ENCODE data around the gene PDXK. TPM values are rescaled to one million over a fixed set of nuclear protein-coding genes. Genes with fewer than 3 reads are reported as not detected.
"Not testable (repeated sequence)": the region's sequence is repeated elsewhere in the genome, so short reads cannot be mapped to it uniquely, and the experiment has no call there.

Gene PDXK
- polyA plus RNA-seq, 3 donors from 2014 or later, result 47.1 to 55.2 (median 50.9) TPM

- Mint-ChIP-seq H3K36me3 (no peaks in the 10 kb centered on the region), H3K9me3 (no peaks in the 10 kb centered on the region), H3K4me3 (peak overlapping the region; percentile 72 to 87 (median 85)), H3K4me1 (peaks cover 16 to 19% of the 10 kb centered on the region in 2 donors), H3K27me3 (ENCODE audit: low read depth in 3 of 3) (peaks cover 2 to 3% (median 3%) of the 10 kb centered on the region in 3 donors), H3K27ac (peak overlapping the region in 4 of 6 donors; percentile 57 to 81 (median 70))
- DNase-seq, result peak; percentile 41 to 63 (median 62)
Observed at GRCh38 chr21:43703035-43703880, 15.7 kb upstream of the PDXK start.

GRCh38 chr21:43707462-43707861, 11.5 kb upstream of the PDXK start:
- no peaks in the 10 kb centered on the region for H3K36me3 Mint-ChIP-seq
- H3K4me1 Mint-ChIP-seq, result peaks cover 12% of the 10 kb centered on the region in 2 donors
- no peak for DNase-seq
- H3K9me3 Mint-ChIP-seq, result no peaks in the 10 kb centered on the region
- H3K27ac Mint-ChIP-seq, result no peak overlapping the region
- no peak overlapping the region for H3K4me3 Mint-ChIP-seq
- peaks cover 2 to 5% (median 4%) of the 10 kb centered on the region in 3 donors for H3K27me3 Mint-ChIP-seq (ENCODE audit: low read depth in 3 of 3)

- no peak overlapping the region for H3K4me3 Mint-ChIP-seq
- H3K27me3 Mint-ChIP-seq (ENCODE audit: low read depth in 3 of 3), result peaks cover 2% of the 10 kb centered on the region in 3 donors
- no peaks in the 10 kb centered on the region for H3K36me3 Mint-ChIP-seq
- DNase-seq, result no peak
- H3K4me1 Mint-ChIP-seq, result no peaks in the 10 kb centered on the region
- H3K27ac Mint-ChIP-seq, result no peak overlapping the region
- no peaks in the 10 kb centered on the region for H3K9me3 Mint-ChIP-seq
Observed at GRCh38 chr21:43708745-43709381, 10.1 kb upstream of the PDXK start.

GRCh38 chr21:43712268-43712942, 6.5 kb upstream of the PDXK start:
- Mint-ChIP-seq H3K9me3 (no peaks in the 10 kb centered on the region), H3K4me1 (no peaks in the 10 kb centered on the region), H3K27me3 (ENCODE audit: low read depth in 3 of 3) (peaks cover 3 to 5% (median 5%) of the 10 kb centered on the region in 3 donors), H3K27ac (no peak overlapping the region), H3K36me3 (no peaks in the 10 kb centered on the region), H3K4me3 (no peak overlapping the region)
- no peak for DNase-seq

GRCh38 chr21:43713123-43713522, 5.8 kb upstream of the PDXK start:
- not testable (repeated sequence) for H3K36me3 Mint-ChIP-seq; DNase-seq; H3K27me3 Mint-ChIP-seq (ENCODE audit: low read depth in 3 of 3); H3K9me3 Mint-ChIP-seq; H3K4me3 Mint-ChIP-seq; H3K4me1 Mint-ChIP-seq; H3K27ac Mint-ChIP-seq

DNA sequence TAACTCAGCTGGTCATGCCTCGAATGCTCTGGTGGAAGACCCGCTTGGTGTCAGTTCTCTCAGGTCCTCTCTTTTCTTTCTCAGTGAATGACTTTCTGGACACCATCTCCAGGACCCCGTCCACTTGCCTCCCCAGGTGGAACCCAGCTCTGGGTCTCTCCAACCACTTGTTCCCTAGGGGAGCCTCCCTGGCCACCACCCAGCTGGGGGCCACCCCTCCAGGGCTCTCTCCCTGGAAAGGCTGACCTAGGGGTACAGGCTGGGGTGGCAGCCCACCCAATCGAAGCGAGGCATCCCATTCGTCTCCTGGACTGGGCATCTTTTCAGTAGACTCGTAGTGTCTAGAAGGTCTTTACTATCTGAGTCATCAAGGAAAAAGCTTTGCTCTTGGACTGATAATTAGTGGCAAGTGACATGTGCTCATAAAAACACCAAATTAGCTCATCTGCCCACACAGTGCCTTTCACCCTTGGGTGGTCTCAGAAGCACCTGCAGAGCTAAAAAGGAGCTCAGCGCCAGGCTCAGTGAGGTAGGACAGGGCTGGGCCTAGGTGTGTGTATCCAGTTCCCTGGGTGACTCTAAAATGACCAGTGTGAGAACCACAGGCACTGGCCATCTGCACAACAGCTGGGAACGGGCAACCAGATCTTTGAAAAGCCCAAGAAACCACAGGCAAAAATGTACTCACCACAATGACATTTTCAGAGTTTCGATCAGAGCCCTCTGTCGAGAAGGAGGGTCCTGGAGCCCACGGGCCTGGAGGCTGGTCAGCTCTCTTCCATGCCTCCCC, 2.4 kb upstream of the PDXK start:
- no peak for DNase-seq
- Mint-ChIP-seq H3K27me3 (ENCODE audit: low read depth in 3 of 3) (peaks cover 4 to 14% (median 7%) of the 10 kb centered on the region in 3 donors), H3K9me3 (no peaks in the 10 kb centered on the region), H3K4me1 (peaks cover under 1 to 18% of the 10 kb centered on the region in 2 donors), H3K27ac (peak overlapping the region in 2 of 6 donors; percentile 18 to 71), H3K4me3 (peak overlapping the region in 2 of 5 donors; percentile 29 to 76), H3K36me3 (no peaks in the 10 kb centered on the region)

GRCh38 chr21:43717166-43717853, 1.6 kb upstream of the PDXK start:
- Mint-ChIP-seq H3K27ac (peak overlapping the region in 4 of 6 donors; percentile 62 to 71 (median 62)), H3K27me3 (ENCODE audit: low read depth in 3 of 3) (peaks cover 4 to 14% (median 7%) of the 10 kb centered on the region in 3 donors), H3K4me3 (peak overlapping the region; percentile 74 to 87 (median 81)), H3K4me1 (peaks cover 6 to 22% of the 10 kb centered on the region in 2 donors), H3K36me3 (no peaks in the 10 kb centered on the region), H3K9me3 (no peaks in the 10 kb centered on the region)
- DNase-seq, result no peak

DNA sequence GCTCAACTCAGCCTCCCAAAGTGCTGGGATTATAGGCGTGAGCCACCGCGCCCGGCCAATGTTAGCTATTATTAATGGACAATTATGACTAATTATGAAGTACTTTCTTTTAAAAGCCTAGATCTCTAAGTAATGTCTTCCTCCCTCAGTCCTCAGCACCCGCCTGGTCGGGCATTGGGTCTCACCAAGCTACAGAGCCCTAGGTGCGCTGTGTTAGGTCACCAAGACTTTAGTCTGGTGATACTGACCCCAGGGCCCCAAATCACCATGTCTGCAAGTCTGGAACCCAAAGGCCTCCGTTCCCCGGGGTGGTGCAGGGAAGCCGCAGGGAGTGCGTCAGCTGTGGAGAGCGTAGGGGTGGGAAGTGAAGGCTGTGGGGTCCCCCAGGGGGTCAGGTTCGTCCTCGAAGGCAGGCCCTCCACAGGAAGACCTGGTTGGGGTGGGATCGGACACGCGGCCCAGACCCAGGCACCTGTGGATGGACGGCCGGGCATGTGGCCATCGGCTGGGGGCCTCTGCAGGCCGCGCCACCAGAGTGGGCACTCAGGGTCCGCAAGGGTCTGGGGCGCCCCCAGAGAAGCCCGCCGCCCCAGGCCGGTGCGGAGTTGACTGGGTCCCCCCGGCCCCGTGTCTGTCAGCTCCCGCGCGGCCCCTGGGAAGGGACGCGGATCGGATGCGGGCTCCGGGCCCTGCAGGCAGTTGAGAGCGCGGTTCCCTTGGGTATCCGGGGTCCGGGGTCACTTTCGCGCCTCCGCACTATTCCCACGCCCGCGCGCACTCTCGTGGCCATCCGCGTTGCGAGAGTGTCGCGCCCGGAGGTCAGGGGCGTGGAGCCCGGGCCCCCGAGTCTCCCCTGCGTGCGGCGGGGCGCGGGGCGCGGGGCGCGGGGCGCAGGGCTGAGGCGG, 710 bp upstream of the PDXK start:
- Mint-ChIP-seq H3K9me3 (no peaks in the 10 kb centered on the region), H3K27ac (peak overlapping the region in 4 of 6 donors; percentile 26 to 86 (median 74)), H3K36me3 (no peaks in the 10 kb centered on the region), H3K4me3 (peak overlapping the region; percentile 74 to 88 (median 83)), H3K27me3 (ENCODE audit: low read depth in 3 of 3) (peaks cover 7 to 18% (median 7%) of the 10 kb centered on the region in 3 donors), H3K4me1 (peaks cover 6 to 22% of the 10 kb centered on the region in 2 donors)
- DNase-seq, result no peak

DNA sequence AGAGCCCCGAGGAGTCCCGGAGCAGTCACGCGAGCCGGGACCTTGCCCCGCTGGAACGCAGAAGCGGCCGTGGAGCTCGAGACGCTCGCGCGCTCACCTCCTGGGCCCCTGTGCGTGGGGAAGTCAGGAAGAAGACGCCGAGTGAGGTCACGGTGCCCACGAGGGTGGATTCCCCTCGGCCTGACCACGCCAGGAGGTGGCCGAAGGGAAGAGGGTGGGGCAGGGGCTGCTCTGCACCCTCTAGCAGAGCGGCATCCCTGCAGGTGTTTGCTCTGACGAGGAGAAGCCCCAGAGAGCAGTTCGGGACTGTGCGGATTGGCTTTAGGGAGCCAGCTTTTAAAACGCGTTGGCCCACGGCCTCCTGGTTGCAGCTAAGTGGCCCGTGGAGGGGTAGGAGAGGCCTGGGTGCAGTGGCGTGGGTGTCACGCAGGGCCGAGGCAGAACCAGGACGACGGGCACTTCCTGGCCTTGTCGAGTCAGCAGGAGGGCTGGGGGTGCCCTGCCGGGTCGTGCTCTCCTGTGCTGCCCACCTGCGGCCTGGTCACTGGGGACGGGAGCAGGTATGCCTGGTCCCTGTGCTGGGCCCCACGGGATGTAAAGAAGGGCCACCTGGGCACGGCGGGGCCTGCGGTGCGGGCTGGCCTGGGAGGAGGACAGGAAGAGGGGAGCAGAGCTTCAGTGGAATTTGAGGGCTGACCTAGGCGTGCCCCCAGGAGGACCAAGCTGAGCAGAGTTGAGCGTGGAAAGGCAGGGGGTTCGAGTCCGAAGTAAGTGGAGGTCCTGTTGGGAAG, 1.0 kb downstream of the PDXK start:
- H3K36me3 Mint-ChIP-seq, result no peaks in the 10 kb centered on the region
- H3K27me3 Mint-ChIP-seq (ENCODE audit: low read depth in 3 of 3), result peaks cover 7 to 18% (median 7%) of the 10 kb centered on the region in 3 donors
- no peaks in the 10 kb centered on the region for H3K9me3 Mint-ChIP-seq
- peak in 2 of 3 donors; percentile 37 to 43 for DNase-seq
- H3K4me3 Mint-ChIP-seq, result peak overlapping the region; percentile 76 to 88 (median 81)
- peaks cover 6 to 22% of the 10 kb centered on the region in 2 donors for H3K4me1 Mint-ChIP-seq
- peak overlapping the region in 5 of 6 donors; percentile 45 to 84 (median 61) for H3K27ac Mint-ChIP-seq

- peaks cover 5 to 19% (median 7%) of the 10 kb centered on the region in 3 donors for H3K27me3 Mint-ChIP-seq (ENCODE audit: low read depth in 3 of 3)
- peak overlapping the region; percentile 76 to 88 (median 81) for H3K4me3 Mint-ChIP-seq
- H3K27ac Mint-ChIP-seq, result peak overlapping the region in 3 of 6 donors; percentile 49 to 84 (median 73)
- H3K9me3 Mint-ChIP-seq, result no peaks in the 10 kb centered on the region
- H3K4me1 Mint-ChIP-seq, result peaks cover 7 to 25% of the 10 kb centered on the region in 2 donors
- no peak for DNase-seq
- no peaks in the 10 kb centered on the region for H3K36me3 Mint-ChIP-seq
Observed at GRCh38 chr21:43720539-43721166, 1.7 kb downstream of the PDXK start.

DNA sequence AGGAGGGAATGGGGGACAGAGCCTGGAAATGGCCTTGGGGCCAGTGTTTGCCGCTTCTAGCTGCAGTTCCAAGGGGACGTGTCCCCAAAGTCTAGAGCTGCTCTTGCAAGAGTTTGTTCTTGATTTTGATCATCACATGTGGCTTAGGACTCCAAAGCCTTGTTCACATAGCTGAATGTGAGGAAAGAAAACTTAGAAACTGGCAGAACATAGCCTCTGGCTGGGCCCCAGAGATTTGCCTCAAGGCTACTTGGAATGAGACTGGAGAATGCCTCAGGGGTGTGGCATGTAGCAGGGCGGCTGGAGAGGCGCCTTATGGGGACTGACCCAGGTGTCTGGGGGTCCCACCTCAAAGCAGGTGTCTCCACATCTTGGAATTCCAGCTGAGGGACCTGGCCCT, 2.3 kb downstream of the PDXK start:
- Mint-ChIP-seq H3K4me3 (peak overlapping the region; percentile 47 to 88 (median 81)), H3K36me3 (peaks cover 0 to 3% (median 0%) of the 10 kb centered on the region in 3 donors), H3K4me1 (peaks cover 12 to 28% of the 10 kb centered on the region in 2 donors), H3K27ac (peak overlapping the region in 2 of 6 donors; percentile 36 to 49), H3K27me3 (ENCODE audit: low read depth in 3 of 3) (peaks cover 7 to 21% (median 7%) of the 10 kb centered on the region in 3 donors), H3K9me3 (no peaks in the 10 kb centered on the region)
- DNase-seq, result no peak
